ENCODE data around the gene LPCAT3.
"Not testable (repeated sequence)": the region's sequence is repeated elsewhere in the genome, so short reads cannot be mapped to it uniquely, and the experiment has no call there.

LPCAT3 gene, protein sequence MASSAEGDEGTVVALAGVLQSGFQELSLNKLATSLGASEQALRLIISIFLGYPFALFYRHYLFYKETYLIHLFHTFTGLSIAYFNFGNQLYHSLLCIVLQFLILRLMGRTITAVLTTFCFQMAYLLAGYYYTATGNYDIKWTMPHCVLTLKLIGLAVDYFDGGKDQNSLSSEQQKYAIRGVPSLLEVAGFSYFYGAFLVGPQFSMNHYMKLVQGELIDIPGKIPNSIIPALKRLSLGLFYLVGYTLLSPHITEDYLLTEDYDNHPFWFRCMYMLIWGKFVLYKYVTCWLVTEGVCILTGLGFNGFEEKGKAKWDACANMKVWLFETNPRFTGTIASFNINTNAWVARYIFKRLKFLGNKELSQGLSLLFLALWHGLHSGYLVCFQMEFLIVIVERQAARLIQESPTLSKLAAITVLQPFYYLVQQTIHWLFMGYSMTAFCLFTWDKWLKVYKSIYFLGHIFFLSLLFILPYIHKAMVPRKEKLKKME

DNA sequence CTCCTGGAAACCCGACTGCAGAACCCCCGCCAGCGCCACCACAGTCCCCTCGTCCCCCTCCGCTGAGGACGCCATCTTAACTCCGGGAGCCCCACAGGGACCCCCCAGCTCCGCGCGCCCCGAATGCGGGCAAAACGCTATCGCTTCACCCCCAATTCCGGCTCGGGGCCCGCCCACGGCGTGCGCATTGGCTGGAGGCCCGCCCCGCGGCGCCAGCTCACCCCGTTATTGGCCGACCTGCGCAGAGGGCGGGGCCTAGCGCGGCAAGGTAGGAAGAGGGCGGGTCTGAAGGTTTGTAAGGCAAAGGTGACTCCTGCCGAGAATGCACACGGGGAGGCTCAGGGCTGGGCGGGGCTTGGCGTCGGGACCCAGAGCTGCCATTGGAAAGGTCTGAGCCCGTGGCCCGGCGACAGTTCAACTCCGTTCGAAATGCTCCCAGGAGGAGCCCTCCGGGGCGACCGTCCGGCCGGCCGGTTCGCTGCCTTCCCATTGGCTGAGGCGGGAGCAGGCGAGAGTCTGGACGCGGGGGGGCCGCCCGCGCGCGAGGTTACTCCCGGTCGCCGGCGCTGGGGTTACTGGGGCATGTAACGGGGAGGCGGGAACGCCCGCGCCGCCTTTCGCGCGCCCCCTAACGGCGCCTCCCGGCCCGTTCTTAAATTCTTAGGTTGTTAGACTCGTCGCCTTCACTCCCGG lies at the start of gene LPCAT3:
TSS of gene LPCAT3 (minus strand) at position 127 of the 693 bp plus-strand sequence. CDS start at position 75, 52 bp downstream.
- peak; percentile 85 to 96 (median 90) for DNase-seq (ENCODE audit: low read depth in 4 of 4, low spot score in 1 of 4)

GRCh38 chr12:7067096-7067495 lies 48.8 kb upstream of the LPCAT3 start:
- DNase-seq (ENCODE audit: low read depth in 4 of 4, low spot score in 1 of 4), result no peak

DNA sequence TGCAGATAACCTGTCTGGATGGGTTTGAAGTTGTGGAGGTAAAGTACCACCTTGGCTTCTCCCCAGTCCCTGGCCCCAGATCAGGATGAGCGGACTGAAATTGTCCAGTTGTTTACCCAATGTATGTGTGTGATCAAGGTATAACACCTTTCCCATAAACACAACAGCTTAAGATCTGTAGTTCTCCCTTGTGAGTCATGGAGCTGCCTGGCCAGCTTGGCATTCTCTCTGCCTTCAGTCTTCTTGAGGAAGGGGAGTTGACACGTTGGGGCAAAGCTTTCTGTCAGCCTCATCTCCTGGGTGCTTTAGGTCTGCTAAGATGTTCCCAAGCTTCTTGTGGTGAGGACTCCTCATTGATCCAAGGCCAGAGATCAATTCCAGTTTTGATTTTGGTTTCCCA lies 48.3 kb upstream of the LPCAT3 start:
- no peak for DNase-seq (ENCODE audit: low read depth in 4 of 4, low spot score in 1 of 4)

DNA sequence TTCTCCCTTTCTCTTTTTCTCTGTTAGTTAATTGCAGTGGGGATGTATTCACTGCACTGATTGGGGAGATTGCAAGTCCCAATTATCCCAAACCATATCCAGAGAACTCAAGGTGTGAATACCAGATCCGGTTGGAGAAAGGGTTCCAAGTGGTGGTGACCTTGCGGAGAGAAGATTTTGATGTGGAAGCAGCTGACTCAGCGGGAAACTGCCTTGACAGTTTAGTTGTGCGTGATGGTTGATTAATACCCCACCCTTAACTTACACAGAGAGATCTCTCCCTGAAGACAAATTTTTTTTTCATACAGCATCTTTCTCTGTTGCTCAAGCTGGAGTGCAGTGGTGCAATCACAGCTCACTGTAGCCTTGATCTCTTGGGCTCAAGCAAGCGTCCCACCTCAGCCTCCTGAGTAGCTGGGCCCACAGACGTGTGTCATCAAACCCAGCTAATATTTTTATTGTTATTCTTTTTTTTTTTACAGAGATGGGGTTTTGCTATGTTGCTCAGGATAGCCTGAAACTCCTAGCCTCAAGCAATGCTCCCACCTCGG lies 46.9 kb upstream of the LPCAT3 start:
- no peak for DNase-seq (ENCODE audit: low read depth in 4 of 4, low spot score in 1 of 4)

DNA sequence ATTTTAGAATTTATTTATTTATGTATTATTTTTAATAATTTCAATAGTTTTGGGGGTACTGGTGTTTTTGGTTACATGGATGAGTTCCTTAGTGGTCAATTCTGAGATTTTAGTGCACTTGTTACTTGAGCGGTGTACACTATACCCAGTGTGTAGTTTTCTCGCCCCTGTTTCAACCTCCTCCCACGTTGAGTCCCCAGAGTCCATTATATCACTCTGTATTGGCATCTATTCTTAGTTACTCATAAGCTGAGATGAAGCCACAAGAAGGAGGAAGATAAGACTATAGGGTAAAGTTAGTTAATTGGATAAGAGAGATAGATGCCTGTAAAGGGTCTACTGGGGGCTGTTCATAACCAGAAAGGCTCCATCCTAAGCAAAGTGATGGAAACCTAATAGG lies 46.2 kb upstream of the LPCAT3 start:
- no peak for DNase-seq (ENCODE audit: low read depth in 4 of 4, low spot score in 1 of 4)

DNA sequence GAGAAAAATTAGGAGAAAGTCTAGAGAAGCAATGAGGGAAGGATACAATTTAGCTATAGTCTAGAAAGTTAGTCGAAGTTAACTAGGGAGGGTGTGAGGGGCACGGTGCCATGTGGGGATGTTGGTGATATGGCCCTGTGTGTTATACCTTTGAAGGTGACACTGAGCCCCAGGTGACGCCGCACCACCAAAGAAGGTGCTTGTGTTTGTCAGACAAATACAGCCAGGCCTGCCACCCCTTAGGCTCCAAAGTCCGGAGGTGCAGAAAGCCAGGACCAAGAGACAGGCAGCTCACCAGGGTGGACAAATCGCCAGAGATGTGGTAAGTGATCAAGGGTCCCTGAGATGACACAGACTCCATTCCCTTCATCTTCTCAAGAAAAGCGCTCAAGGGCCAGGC lies 43.3 kb upstream of the LPCAT3 start:
- no peak for DNase-seq (ENCODE audit: low read depth in 4 of 4, low spot score in 1 of 4)

DNA sequence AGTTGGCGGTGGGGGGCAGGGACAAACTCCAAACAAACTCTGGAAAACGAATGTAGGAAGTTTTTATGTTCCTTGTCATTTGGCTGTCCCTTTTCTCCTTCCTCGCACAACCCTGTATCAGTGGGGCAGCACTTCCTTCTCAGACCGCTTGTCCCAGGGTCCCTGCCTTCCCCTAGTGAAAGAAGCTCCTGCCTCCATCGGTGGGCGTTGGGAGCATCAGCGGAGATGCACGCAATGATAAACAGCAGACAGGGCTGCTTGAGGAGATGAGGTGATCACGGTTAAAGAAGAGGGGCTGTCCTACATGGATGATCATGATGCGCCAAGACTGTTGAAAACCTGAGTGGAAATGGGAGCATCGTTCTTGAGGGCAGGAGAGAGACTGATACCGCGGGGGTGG lies 42.9 kb upstream of the LPCAT3 start:
- no peak for DNase-seq (ENCODE audit: low read depth in 4 of 4, low spot score in 1 of 4)

GRCh38 chr12:7060353-7060954 lies 42.2 kb upstream of the LPCAT3 start, which contains the start of gene C1S:
Gene C1S, plus strand, starts transcription at chr12:7060718. Its CDS starts 1,195 bp downstream, at chr12:7061913.
- no peak for DNase-seq (ENCODE audit: low read depth in 4 of 4, low spot score in 1 of 4)

DNA sequence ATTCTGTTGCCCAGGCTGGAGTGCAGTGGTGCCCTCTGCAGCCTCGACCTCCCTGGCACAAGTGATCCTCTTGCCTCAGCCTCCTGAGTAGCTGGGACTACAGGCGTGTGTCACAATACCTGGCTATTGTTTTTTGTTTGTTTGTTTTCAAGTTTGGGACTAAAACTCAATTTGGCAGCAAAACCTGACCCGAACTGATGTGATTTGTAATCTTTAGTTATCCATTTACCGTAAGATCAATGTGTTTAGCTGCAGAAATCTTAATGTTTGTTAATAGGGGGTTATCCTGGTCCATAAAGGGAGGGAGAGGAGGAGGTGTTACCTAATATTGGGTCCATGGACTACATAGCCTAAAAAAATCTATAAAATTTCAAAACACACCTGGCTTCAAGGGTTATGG lies 41.5 kb upstream of the LPCAT3 start:
- no peak for DNase-seq (ENCODE audit: low read depth in 4 of 4, low spot score in 1 of 4)

- no peak for DNase-seq (ENCODE audit: low read depth in 4 of 4, low spot score in 1 of 4)
Measured at GRCh38 chr12:7058850-7059395, 40.6 kb upstream of the LPCAT3 start.

- no peak for DNase-seq (ENCODE audit: low read depth in 4 of 4, low spot score in 1 of 4)
Measured at GRCh38 chr12:7058163-7058845, 40.0 kb upstream of the LPCAT3 start.

- not testable (repeated sequence) for DNase-seq (ENCODE audit: low read depth in 4 of 4, low spot score in 1 of 4)
Measured at GRCh38 chr12:7055736-7056135, 37.5 kb upstream of the LPCAT3 start.

GRCh38 chr12:7054925-7055324 lies 36.6 kb upstream of the LPCAT3 start:
- DNase-seq (ENCODE audit: low read depth in 4 of 4, low spot score in 1 of 4), result no peak

DNA sequence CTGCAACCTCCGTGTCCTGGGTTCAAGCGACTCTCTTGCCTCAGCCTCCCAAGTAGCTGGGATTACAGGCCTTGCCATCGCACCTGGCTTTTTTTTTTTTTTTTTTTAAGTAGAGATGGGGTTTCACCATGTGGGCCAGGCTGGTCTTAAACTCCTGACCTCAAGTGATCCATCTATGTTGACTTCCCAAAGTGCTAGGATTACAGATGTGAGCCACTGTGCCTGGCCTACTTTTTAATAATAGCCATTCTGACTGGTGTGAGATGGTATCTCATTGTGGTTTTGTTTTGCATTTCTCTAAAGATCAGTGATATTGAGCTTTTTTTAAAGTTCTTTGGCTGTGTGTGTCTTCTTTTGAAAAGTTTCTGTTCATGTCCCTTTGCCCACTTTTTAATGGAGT lies 31.7 kb upstream of the LPCAT3 start:
- not testable (repeated sequence) for DNase-seq (ENCODE audit: low read depth in 4 of 4, low spot score in 1 of 4)

DNA sequence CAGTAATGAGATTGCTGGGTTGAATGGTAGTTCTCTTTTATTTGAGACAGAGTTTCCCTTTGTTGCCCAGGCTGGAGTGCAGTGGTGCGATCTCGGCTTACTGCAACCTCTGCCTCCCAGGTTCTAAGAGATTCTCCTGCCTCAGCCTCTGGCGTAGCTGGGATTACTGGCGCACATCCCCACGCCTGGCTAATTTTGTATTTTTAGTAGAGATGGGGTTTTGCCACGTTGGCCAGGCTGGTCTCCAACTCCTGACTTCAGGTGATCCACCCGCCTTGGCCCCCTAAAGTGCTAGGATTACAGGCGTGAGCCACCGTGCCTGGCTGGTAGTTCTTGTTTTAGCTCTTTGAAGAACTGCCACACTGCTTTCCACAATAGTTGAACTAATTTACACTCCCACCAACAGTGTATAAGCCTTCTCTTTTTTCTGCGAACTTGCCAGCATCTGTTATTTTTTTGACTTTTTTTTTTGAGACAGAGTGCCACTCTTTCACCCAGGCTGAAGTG lies 31.2 kb upstream of the LPCAT3 start:
- DNase-seq (ENCODE audit: low read depth in 4 of 4, low spot score in 1 of 4), result not testable (repeated sequence)

DNA sequence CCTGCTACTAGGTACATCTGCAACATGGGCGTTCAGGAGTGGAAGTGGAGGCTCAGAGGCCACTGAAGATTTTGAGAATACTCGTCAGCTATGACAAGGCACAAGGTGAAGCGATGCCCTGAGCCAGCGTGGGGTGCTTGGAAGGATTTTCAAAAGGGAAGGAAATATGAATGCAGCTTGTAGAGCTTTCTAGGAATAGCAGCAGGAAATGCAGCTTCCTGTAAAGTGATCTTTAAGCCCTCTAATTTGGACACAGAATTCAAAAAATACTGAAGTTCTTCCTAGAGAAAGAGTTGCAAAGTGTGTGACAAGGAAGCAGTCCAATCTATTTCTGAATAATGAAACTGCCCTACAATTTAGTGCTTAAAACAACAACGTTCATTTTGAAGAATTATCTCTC lies 29.0 kb upstream of the LPCAT3 start:
- no peak for DNase-seq (ENCODE audit: low read depth in 4 of 4, low spot score in 1 of 4)

- DNase-seq (ENCODE audit: low read depth in 4 of 4, low spot score in 1 of 4), result no peak
Measured at GRCh38 chr12:7046383-7047105, 28.3 kb upstream of the LPCAT3 start.

GRCh38 chr12:7045913-7046312 lies 27.6 kb upstream of the LPCAT3 start:
- DNase-seq (ENCODE audit: low read depth in 4 of 4, low spot score in 1 of 4), result no peak

- no peak for DNase-seq (ENCODE audit: low read depth in 4 of 4, low spot score in 1 of 4)
Measured at GRCh38 chr12:7042842-7043241, 24.6 kb upstream of the LPCAT3 start.

DNA sequence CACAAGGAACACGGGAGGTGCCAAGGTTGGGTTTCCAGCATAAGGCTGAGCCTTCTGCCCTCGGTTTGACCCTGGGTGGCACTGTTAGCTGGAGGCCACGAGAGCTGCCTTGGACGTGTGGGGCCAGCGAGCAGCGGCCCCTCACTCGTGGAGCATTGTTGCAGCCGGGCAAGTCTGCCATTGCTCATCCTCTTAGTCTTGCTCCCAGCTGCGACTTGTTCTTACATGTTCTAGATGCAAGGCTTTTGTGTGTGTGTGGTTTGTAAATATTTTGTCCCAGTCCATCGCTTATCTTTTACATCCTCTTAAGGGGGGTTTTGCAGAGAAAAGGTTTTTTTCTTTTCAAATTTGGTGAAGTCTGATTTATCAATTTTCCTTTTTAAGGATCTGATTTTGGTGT lies 21.1 kb upstream of the LPCAT3 start:
- no peak for DNase-seq (ENCODE audit: low read depth in 4 of 4, low spot score in 1 of 4)

All from stimulated activated CD4-positive, alpha-beta T cell treated with anti-CD3 and anti-CD28 coated beads, Interleukin-1b, Interleukin-23, amount 100 ng/mL, for 24 hours (primary cell).